Fibroblast of skin of back (primary cell): ENCODE measurements around the gene BRI3. TPM values are rescaled to one million over a fixed set of nuclear protein-coding genes. Genes with fewer than 3 reads are reported as not detected.

Experiments
- DNase-seq: peaks from one replicate; pipeline ENCODE4 v3.0.0-alpha.2; 2013
- polyA plus RNA-seq, 2 experiments: library from polyadenylated mRNA; unstranded; fragments of 120-200 nt; gene quantifications; one replicate each; pipeline ENCODE4 v1.2.1, GENCODE V29; 2013; ENCODE audit not compliant: insufficient read length in 2 of 2

The BRI3 gene
- polyA plus RNA-seq (2013, experiment 1 of 2; ENCODE audit: insufficient read length) = 136 TPM
- 192 TPM for polyA plus RNA-seq (2013, experiment 2 of 2; ENCODE audit: insufficient read length)

DNA sequence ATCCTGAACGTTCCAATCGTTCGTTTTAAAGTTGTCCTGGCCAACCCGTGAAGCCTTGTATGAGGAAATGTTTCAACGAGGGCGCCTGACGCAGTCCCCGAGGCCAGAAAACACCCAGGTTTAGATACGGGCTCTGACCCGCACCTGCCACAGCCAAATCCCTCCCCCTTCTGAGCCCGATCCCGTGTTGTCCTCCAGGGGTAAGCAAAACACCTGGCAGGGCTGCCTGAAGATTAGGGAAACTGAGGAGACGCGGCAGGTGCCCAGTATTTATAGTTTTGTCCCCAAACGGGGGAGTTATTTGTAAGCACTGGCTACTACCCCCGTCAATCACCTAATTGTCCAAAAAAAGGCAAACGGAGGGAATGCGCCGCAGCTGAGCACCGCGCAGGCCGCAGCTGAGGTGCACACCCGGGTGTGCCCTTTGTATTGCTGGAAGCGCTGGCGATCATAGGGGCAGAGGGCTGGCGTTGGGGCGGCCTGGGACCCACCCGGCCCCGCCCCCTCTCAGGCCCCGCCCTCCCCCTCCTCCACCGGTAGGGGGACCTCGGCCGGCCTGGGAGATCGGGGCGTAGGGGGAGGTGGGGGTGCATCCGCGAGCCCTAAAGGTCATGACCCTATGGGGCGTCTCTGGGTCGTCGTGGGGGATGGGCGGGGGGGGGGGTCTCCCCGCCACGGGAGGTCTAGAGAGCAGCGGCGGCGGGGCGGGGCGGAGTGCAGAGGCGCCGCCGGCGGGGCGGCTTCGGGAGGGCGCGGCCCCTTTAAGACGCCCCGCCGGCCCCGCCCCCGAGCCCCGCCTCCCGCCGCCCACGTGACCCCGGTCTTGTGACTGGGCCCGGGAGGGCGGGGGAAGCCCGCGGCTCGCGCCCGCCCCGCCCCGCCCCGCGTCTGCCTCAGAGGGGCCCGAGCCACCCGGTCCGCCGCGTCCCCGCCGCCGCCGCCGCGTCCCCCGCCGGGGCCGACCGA is at the start of gene BRI3:
Gene BRI3 (plus strand): TSS at position 896 of the 966 bp plus-strand sequence. CDS start 110 bp downstream, outside the sequence.
- peak; percentile 91 for DNase-seq

- no peak for DNase-seq
These were observed 49.3 kb upstream of the BRI3 start for GRCh38 chr7:98232263-98232585.

DNA sequence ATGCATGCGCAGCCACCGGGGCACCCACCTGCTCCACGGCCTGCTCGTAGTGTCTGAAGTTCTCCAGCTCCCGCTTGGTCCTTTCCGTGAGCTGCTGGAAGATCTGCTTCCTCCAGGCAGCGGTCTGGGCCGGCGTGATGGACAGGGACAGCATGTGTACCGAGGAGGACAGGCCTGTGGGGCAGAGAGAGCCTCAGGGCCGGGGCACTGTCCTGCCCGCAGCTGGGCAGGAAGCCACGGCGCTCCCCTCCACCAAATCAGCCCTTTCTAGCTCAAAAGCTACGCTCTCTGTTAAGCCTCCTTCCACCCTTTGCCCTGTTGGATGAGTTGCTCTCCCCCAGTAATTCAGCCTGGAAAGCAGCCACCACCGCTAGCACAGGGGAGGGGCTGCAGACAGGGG is 48.7 kb upstream of the BRI3 start:
- DNase-seq = no peak

DNA sequence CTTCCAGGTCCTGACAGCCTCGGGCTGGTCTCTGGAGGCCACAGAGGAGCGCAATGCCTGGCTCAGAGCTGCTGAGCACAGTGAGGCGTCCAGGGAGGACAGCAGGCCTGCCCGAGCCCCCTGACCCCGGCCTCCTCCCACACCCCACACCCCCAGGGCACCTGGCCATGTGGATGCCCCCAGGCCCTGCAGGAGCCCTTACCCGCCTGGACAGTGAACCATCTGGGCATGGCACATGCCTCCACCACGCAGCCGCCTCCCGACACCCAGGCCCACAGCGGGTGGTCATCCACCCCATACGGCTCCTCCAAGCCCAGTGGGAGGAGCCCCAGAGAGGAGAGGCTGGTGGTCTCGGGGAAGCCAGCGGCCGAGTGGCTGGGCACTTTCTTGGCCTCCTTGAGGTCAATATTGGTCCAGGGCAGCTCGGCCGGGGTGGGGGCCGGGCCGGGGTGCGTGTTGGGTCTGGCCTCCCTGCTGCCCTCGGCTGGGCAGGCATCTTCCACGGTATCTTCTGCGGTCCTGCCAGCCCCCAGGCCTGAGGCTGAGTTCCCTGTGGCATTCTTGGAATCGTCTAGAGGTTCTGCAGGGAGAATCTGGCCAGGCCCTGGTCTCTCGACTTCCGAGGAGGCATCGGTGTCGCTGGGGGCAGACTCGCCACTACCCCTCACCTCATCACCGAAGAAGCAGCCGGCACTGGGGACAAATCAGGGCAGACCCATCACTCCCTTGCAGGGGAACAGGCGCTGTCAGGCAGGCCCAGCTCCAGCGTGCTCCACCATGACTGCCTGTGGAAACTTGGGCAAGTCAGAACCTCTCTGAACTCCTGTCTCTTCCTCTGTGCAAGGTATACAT is 48.0 kb upstream of the BRI3 start:
- DNase-seq = no peak

DNA sequence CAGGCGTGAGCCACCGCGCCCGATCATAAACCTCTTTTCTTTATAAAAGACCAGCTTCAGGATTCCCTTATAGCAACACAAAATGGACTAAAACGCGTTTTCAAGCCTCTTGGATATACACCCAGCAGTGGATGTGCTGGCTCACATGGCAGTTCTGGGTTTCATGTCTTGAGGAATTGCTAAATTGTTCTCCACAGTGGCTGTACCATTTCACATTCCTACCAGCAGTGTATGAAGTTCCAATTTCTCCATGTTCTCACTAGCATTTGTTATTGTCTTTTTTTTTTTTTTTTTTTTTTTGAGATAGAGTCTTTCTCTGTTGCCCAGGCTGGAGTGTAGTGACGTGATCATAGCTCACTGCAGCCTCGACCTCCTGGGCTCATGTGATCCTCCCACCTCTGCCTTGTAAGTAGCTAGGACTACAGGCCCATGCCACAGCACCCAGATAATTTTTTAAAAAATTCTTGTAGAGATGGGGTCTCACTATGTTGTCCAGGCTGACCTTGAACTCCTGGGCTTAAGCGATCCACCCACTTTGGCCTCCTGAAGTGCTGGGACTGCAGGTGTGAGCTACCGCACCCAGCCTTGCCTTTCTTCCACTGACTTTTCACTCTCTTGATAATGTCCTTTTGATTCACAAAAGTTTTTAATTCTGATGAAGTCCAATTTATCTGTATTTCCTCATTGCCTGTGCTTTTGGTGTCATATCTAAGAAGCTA is 46.9 kb upstream of the BRI3 start:
- peak; percentile 19 for DNase-seq

DNA sequence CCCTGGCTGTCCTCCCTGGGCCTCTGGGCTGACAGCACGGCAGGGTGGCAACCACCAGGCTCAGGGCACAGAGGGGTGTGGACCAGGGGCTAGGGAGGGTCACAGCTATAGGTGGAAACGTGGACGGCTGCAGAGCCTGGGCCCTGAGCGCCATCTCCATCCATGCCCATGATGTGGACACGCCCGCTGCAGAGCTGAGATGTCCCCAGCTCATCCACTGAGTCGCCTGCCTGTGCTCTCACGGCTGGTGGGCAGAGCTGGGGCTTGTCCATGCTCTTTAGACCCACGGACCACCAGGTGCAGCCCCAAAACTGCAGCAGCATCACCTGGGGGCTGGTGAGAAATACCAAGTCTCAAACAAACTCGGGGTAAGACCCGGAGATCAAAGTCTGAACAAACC is 45.6 kb upstream of the BRI3 start:
- no peak for DNase-seq

DNA sequence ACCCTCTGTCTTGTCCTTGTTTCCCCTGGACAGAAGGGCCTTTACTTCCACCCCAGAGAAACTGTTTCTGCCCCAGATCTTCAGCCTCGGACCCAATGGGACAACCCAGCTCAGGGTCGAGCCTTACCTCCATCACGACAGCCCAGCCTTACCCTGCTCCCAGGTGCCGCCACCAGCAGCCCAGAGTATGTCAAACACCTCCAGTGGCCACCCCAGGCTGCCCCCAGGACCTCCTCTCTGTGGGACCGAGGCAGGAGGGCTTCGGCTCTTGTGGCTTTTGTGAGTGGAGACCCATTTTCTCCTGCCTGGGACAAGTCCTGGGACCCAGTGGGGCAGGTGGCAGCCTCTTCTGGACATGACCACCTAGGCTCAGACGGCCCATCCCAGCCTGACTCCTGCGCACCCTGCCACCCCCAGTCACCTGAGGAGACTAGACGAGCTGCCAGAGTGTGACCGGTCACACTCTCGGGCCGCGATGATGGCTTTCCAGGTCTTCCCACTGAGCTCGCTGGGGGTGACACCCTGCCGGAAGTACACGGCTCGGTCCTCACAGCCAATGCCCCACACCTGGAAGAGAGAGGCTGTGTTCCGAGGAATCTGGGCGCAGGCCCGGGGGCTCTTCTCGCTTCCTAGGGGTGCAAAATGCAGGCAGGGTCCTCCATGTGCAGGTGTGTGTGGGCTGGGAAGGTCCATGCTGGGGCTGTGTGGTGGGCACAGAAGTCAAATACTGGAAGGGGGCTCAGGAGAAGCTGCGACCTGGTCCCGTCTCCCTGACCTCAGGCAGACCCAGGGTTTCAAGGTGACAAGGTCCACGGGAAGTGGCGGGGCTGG is 44.9 kb upstream of the BRI3 start:
- DNase-seq = no peak

DNA sequence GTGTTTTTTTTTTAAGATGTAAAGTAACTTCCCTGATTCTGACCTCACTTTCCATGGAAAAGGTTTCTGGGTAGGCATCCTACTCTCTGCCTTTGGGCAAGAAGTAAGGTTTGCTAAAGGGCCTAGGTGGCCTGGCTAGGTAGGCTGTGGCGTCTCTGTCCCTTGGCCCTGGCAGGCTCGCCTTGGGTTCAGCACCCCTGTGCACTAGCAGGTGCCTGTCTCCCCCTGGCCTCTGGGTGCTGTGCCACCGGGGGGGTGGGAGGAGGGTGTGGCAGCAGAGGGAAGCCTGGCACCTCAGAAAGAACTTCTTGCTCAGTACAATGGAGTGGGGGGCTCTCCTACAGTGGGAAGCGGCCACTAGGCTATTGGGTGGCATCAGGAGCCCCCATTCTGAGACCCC is 43.4 kb upstream of the BRI3 start:
- DNase-seq = no peak

- DNase-seq = peak; percentile 74
These were observed 42.5 kb upstream of the BRI3 start for GRCh38 chr7:98238976-98239375.

- peak; percentile 35 for DNase-seq
These were observed 40.4 kb upstream of the BRI3 start for GRCh38 chr7:98240961-98241673.

DNA sequence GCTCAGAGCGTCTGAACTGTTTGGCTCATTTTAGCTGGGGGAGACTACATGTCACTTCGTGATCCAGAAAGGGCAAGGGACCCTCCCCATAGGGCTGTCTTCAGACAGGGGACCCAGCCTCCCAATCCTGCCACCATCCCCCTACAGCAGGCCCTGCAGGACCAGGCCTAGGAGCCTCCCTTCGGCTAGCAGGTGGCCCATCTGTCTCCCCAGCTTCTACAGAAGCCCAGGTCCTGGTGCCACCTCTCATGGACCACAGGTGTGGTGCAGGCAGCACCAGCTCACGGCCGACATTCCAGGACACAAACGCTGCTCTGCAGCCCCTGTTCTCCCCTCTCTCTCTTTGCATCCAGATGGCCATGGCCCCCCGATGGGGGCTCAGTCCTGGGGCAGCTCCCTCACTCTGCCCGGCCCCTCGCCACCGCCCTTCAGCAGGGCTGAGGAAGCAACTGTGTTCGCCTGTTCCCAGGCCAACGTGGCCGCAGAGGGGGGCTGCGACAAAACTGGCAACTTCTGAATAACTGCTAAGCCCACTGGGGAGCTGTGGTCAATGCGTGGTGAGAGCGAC is 39.7 kb upstream of the BRI3 start:
- DNase-seq = no peak

DNA sequence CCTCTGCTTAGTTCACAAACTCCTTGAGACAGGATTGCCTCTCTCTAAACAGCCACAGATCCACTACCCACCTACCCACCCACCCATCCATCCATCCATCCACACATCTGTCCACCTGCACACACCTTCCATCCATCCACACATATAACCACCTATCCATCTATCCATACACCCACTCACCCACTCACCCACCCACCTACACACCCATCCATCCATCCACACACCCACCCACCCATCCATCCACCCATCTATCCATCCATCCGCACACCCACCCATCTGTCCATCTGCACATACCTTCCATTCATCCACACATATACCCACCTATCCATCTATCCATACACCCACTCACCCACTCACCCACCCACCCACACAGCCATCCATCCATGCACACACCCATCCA is 39.1 kb upstream of the BRI3 start:
- no peak for DNase-seq

- no peak for DNase-seq
These were observed 38.6 kb upstream of the BRI3 start for GRCh38 chr7:98242934-98243333.

DNA sequence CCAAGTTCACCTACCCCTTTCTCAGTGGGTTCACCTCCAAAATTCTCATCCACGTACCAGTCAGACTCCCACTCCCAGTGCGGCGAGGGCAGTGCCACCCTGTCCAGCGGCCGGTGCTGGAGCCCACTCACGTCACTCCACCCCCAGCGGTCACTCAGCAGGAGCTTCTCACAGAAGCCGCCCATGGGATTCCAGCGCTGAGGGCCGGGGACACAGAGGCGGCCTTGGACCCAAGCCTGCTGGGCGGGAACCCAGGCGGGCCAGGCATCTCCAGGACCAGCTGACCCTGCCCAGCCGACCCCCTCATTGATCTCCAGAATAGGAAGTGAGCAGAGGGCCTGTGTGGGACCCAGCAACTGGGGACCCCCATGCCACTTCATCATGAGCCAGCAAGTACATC is 36.6 kb upstream of the BRI3 start:
- no peak for DNase-seq

DNA sequence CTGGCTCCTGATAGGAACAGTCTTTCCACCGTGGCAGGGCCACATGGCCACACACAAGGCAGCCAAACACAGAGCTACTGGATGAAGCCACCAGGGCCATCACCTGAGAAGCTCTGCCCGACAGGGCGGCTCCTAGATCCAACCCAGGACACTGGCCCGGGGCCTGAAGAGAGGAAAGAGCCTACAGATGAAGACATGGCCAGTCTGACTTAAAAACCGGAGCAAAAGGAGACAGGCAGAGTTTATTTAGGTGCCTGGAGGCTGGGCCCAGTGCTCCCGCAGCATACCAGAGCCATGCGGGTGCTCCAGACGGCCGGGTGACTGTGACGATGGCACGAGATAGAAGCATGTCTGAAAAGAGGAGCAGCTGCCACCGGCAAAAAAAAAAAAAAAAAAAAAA is 33.3 kb upstream of the BRI3 start:
- DNase-seq = no peak

DNA sequence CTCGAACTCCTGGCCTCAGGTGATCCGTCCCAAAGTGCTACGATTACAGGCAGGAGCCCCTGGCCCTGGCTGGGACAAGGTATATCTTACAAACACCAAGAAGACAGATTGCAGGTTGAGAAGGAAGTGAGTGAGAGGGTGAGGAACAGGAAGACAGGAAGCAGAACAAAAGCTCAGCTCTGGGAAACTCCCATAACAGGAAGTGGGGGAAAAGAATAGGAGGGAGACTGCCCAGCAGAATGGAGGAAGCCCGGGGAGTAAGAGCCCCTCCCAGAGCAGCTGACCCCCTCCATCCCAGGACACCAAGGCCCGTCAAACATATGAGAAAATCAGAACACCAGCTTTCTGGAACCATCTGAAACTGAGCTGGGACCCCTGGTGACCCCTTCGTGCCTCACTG is 32.4 kb upstream of the BRI3 start:
- DNase-seq = no peak

- DNase-seq = no peak
These were observed 30.7 kb upstream of the BRI3 start for GRCh38 chr7:98250789-98251188.

- no peak for DNase-seq
These were observed 30.3 kb upstream of the BRI3 start for GRCh38 chr7:98251231-98251600.

DNA sequence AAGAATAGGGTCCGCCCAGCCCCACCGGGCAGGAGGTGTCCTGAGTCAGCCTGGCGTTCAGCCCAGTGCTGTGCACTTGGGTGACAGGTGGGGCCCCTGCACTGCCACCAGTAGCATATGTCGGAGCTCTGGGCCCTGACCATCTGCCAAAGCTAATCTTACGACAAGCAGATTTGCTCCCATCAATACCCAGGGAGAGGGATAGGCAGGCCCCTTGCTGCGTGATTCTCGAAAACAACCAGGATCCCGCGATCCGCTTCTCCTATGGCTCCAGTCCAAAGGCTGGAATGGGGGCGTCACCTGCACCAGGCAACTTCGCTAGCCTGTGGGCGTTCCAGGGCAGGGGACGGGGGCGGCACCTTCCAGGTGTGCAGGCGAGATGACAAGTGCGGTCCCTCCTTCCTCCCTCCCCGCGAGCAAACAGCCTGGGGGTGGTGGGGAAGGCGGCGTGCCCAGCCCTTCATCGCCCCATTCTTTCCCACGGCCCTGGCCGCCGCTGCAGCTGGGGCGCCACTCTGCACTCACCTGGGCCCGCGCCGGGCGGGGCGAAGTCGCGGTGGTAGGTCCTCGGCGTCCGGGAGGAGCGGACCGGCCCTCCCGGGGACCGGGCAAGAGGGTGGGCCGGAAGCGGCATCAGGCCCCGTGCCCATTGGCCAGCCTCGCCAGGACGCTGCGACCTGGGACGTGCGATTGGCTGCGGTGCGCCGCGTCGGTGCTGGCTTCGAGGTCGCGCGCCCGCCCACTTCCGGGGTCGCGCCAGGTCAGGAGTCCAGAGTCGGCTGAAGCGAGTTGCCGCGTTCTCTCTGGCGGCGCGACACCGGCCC is 29.7 kb upstream of the BRI3 start, which contains the start of gene TECPR1:
Gene TECPR1 (minus strand): TSS at position 632 of the 824 bp plus-strand sequence. CDS start 6,086 bp downstream, outside the sequence.
- DNase-seq = peak; percentile 89
